WI38 (cell line): ENCODE results near the gene FAM120A.

Experiments used
- H3K4me3 ChIP-seq: 2 replicates; pipeline ENCODE4 v1.5.1; 2011; ENCODE audit warnings: low read depth, mild to moderate bottlenecking, control low read depth, low read length
- CTCF ChIP-seq: IDR thresholded peaks from 2 replicates; pipeline ENCODE4 v1.5.1; 2012; ENCODE audit warnings: low read depth, mild to moderate bottlenecking, control low read depth, low read length

Gene FAM120A

GRCh38 chr9:93557366-93558137, 106.1 kb downstream of the FAM120A start:
- no peak for TF ChIP-seq CTCF
- no peak overlapping the region for H3K4me3 ChIP-seq

GRCh38 chr9:93558503-93558902, 107.0 kb downstream of the FAM120A start:
- no peak overlapping the region for H3K4me3 ChIP-seq
- TF ChIP-seq CTCF: no peak

GRCh38 chr9:93560991-93561390, 109.5 kb downstream of the FAM120A start:
- no peak for TF ChIP-seq CTCF
- H3K4me3 ChIP-seq: no peak overlapping the region

- H3K4me3 ChIP-seq: no peak overlapping the region
- no peak for TF ChIP-seq CTCF
These were observed 110.7 kb downstream of the FAM120A start for GRCh38 chr9:93562157-93562556.

DNA sequence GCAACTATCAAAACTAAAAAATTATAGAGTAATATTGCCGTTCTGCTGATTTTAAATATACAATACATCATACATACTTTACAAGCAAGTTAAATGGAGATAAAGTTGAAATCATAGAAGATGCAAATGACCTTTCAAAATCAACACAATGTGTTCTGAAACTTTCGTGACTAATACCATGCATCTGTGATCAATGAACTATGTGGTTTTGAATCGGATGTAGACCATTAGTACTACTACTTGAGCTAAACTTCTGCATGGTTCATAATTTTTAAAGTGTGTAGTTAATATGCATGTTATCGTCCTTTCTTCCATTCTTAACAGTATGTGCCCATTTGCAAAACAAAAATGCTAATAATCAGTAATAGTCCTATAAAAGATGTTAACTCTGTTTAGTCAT, 113.6 kb downstream of the FAM120A start:
- no peak for TF ChIP-seq CTCF
- no peak overlapping the region for H3K4me3 ChIP-seq

DNA sequence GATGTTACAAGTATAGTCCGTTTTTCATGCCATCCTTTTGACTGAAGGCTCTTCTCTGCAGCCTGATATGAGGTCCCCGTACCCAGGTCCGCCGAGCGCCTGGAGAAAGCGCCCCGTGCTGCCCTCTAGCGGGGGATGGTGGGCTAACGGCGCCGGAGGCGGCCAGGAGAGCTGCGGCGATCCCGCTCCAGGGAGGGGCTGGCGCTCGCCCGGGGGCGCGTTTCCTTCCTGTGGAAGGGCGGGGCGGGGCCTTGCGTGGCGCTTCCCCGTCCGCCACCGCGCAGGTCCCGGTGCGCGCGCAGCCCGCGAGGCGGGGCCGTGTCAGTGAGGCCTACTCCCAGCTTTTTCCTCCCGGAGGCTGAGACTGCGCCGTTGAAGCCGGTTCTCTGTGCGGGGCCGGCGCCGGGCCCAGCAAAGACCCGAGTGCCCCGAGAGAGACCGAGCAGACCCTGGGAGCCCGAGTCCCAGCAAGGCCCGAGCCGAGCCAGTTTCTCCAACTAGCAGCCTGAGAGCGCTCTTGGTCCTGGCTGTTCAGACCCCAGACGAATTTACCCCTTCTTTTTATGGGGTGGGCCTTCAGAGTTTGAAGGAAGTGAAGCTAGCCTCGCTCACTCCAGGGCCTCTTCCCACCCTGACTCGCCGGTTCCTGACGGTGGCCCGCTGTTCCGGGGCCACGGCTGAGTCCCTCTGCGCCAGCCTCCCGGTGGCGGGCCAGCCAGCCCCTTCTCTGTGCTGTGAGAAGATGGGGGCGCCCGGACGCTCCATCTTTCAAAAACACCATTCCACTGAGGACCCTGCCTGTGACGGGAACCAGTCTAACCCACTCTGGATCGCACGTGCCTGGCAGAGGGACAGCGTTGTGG, 115.2 kb downstream of the FAM120A start:
- peak; percentile 88 for TF ChIP-seq CTCF
- peak overlapping the region; percentile 67 for H3K4me3 ChIP-seq
